Fibroblast of skin of left biceps (primary cell): ENCODE measurements around the gene PLXNA1.

Source experiments
- DNase-seq, 2 experiments: peaks; one replicate each; pipeline ENCODE4 v3.0.0-alpha.2; 2013; ENCODE audit warnings: low read depth in 2 of 2

Gene PLXNA1

DNA sequence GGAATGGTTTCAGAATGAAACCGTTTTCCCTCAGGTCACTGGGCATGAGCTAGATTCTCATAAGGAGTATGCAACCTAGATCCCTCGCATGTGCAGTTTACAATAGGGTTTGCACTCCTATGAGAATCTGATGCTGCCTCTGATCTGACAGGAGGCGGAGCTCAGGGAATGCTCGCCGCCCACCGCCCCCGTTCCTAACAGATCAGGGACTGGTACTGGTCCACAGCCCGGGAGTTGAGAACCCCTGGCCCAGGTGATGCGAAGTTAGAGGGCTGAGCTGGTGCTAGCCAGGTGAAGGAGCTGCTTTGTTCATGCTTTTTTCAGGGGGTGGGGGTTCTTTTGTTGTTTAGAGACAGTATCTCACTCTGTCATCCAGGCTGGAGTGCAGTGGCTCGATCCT lies 15.5 kb upstream of the PLXNA1 start:
- no peak for DNase-seq

DNA sequence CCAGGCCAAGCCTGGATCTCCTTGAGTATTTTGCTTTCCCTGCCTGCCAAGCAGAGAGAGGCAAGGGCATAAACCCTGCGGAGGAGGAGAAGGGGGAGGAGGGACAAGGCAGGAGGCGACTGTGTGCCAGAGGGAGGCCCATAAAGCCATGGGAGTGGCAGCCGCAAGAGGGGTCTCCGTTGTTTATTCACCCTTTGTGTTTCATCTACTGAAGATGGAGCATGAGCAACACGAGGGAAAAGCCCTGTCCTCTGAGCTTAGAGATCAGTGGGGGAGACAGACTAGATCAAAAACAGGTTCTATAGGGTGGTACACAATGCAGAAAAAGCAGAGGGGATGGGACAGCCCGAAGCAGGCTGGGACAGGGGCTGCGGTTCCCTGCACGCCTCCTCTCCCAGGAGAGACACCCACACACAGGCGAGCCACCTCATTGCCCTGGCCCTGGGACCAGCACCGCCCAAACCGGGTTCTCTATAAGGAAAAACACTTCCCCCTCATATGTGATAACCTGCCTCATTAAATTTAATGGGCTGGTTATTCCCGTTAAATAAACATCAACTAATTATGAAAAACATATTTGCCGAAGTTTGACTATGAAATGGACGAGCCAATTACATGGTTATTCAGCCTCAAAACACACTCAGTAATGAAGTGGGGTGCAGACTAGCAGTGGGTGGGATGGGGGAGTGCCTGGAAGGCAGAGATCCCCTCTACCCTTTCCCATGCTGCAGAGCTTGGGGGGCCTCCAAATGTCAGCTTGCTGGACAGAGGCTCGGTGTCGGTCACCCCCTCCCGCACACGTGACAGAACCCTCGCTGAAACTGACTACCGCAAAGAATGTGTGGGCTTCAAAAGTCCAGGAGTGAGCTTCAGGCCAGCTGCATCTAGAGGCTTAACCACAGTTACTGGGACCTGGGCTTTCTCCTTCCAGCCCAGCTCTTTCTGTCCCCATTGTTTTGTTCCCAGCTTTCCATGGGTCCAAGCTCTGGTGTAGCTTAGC lies 14.2 kb upstream of the PLXNA1 start:
- no peak for DNase-seq

DNA sequence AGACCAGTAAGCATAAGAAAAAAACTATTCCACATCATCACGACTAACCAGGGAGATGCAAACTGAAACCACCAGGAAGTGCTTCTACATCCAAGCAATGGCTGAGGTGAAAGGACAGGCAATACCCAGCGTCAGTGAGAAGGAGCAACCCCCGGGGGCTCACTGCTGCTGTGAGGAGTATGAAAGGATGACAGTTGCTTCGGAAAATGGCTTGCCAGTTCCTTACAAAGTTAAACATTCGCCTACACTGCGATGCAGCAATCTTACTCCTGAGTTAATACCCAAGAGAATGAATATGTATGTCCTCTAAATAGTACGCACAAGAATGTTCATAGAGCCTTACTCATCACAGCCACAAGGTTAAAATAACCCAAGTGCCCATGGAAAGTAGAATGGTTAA lies 13.3 kb upstream of the PLXNA1 start:
- no peak for DNase-seq

DNA sequence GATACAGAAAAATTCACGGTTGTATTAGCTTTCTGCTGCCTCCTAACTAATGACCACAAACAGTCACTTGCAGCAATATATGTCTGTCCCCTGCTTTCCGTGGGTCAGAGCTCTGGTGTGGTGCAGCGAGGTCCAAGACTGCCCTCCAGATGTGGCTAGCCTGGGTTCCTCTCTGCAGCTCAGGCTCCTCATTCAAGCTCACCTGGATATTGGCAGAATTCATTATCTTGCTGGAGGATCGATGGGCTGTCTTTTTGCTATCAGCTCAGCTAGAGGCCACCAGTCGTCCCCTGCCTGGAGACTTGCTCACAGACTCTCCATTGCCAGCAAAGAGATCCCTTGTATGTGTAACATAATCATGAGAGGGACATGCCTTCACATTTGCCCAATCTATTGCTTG lies 12.8 kb upstream of the PLXNA1 start:
- no peak for DNase-seq

DNA sequence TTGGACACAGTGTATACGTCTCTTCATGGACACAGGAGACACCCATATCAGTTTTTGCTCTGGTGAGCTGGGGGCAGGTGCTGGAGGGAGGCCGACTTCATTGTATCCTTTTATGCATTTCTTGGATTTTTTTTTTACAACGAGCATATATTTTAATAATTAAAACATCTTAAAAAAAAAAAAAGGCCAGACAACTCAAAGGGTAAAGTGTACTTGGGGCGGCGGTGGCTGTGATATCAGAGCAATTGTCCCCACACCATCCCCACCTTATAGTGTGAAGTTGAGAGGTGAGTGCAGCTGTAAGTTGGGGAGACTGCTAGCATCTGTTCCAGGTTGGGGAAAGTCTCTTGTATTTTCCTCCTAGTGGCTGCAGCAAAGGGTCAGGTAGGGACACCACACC lies 12.0 kb upstream of the PLXNA1 start:
- no peak for DNase-seq

DNA sequence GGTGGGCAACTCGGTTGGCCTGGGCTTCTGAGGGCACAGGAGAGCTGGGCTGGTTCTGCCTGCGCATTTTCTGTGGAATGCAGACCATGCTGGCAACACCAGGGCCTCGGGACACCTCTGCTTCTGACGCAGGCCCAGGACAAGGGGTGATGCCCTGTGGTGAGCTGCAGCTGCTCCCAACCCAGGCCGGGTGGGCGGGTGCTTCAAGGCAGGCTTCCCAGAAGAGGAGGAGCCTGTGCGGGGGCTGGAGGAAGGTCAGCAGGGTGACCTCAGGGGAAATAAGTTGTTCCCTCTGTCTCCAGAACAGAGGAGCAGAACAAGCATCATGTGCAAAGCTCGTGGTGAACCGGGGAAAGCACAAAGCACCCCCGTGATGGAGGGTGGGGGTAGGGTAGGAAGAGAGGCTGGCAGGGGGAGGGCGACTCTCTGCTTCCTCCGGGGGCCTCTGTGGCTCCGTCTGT lies 11.0 kb upstream of the PLXNA1 start:
- DNase-seq, result no peak

DNA sequence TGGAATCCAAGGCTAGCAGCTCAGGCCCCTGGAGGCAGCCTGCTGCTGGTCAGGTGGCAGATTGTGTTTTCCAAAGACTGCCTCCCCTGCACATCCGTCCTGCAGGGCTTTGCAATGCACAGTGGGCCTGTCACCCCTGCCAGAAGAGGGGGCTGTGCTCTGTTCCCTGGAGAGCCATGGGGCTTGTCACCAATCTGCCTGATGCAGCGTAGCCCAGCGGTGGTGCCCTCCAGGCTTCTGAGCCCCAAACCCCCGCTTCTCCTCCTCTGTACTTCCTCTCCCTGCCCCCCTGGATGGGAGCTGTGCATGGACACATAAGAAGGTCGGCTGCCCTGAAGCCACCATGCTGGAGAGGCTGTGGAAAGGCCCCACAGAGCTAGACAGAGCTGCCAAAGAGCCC lies 10.0 kb upstream of the PLXNA1 start:
- no peak for DNase-seq

DNA sequence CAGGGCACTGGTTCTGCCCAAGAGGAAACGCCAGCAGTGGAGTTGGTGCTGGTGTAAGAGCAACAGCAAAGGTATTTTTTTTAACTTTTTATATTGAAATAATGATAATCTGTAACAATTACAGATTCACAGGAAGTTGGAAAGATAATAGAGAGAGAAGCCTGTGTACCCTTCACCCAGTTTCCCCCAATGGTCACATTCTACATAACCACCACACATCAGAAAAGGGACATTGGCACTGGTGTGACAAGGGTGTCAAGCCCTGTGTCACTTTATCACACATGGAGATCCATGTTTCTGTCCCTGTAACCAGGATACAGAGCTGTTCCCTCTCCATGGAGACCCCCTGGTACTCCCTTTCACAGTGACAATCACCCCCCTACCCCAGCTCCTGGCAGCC lies 9.1 kb upstream of the PLXNA1 start:
- no peak for DNase-seq

DNA sequence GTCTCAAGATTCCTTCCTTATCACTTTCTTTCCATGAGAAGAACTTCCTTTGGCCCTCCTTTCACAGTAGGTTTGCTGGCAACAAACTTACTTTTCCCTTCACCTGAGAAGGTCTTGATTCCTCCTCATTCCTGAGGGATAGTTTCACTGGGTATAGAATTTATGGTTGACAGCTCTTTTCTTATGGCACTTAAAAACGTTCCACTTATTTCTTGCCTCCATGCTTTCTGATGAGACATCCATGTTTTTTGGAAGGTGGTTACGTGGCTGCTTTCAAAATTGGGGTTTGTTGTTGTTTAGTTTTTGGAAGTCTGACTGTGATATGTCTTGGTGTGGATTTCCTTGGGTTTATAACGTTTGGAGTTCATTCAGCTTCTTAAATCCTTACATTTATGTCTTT lies 8.2 kb upstream of the PLXNA1 start:
- DNase-seq, result no peak

- no peak for DNase-seq
Observed at GRCh38 chr3:126976906-126977305, 6.0 kb upstream of the PLXNA1 start.

DNA sequence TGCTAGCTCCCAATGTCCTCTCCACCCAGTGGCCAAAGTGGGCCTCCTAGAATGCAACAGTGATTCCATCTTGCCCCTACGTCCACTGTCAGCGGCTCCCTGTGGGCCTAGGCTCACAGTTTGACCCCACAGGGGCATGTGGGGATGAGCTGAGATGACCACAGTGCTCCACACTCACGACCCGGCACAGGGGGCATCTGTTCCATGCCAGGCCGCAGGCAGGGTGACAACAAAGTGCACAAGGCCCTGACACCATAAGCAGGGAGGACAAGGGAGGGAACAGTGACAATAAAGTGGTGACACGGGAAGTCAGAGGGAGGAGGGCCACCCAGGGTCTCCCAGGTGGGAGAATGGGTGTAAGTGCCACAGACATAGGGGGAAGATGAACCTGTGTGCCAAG lies 5.1 kb upstream of the PLXNA1 start:
- no peak for DNase-seq

- no peak for DNase-seq
Observed at GRCh38 chr3:126978291-126978690, 4.6 kb upstream of the PLXNA1 start.

DNA sequence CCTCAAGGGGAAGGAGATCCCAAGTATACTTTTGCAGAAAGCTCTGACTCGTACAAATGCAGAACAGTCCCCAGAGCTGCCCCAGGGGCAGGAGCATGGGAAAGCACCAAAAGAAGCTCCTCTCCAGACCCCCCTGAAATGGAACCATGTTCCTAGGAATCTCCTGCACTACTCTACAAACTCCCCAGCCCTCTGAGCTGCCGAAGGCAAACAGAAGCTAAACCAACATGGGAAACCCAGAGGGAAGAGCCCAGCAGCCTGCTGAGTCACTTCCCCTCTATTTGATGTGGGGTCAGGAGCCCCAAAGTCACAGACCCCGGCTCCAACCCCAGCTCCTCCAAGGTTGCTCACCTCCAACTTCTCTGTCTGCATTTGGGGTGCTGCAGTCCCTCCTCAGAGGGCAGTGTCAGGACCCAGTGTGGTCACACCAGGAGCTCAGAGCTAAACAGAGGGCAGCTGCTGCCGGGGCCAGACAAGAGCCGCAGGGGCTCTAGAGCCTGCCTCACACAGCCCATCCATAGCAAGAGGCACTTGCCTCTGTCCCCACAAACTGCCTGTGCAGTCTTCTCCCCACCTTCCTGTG lies 3.8 kb upstream of the PLXNA1 start:
- DNase-seq, result no peak

GRCh38 chr3:126980266-126980811 lies 2.6 kb upstream of the PLXNA1 start:
- DNase-seq, result no peak

- no peak for DNase-seq
Observed at GRCh38 chr3:126982126-126982470, 817 bp upstream of the PLXNA1 start.

- no peak for DNase-seq
Observed at GRCh38 chr3:126983276-126983652, 349 bp downstream of the PLXNA1 start.

DNA sequence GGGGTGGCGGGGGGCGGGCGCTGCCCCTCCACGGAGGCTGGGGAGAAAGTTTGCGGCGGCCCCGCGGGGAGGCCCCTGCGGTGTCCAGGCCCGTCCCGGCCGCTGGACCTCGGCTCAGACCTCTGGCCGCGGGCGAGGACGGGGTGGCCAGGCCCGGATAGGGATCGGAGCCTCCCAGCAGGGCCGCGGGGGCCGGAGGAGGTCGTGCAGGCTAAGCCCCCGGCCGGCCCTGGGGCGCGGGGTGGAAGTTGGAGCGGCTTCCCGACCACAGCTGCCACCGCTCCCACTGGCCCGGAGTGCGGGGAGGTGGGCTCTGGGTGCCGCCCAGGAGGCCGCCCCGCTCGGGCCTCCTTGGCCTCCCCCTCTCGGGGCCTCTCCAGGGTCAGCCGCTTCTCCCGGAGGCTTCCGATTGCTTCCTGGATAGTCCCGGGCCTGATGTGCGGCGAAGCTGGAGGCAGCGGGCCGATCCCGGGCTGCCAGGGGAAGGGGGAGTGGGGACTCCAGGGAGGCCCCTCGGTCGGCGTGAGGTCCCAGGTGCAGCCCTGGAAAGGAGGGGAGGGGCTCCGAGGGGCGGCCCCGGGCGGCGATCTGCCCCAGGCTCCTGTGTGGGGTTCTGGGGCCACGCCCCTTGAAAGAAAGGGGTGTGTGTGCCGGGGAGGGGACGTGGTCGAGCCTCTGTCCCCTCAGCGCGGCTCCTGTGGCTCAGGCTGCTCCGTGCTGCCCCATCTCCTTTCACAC lies 907 bp downstream of the PLXNA1 start:
- no peak for DNase-seq

DNA sequence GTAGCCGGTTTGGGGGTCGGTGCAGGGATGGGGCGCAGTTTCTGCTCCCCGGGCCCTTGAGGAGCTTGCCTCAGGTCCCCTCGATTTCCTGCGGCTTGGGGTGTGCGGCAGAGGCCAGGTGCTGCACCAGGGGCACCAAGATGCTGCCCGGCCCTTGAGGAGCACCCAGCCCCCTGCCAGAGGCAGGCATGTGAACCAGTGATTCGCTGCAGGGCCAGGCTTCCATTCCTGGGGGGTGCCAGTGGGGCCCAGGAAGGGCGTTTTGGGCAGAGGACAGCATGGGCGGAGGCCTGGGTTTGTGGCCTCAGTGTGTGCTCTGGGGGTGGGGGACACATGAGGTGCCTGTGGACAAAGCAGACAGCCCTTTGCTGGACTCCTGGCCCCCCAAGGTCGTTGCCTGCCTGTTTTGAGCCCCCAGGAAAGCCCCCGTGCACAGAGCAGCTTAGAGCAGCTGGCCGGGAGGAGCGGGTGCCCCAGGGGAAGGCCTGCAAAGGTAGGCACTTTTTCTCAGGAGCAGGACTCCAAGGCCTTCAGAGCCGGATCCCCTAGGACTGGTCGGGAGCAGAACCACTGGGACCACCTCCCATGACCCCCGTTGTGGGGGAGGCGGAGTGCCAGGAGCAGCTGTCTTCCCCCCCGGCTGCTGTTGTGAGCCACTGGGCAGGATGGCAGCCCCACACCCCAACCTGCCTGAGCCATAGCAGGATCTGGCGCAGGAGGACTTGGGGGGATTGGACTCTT lies 1.6 kb downstream of the PLXNA1 start:
- no peak for DNase-seq

GRCh38 chr3:126985132-126985985 lies 2.4 kb downstream of the PLXNA1 start:
- DNase-seq, result no peak

DNA sequence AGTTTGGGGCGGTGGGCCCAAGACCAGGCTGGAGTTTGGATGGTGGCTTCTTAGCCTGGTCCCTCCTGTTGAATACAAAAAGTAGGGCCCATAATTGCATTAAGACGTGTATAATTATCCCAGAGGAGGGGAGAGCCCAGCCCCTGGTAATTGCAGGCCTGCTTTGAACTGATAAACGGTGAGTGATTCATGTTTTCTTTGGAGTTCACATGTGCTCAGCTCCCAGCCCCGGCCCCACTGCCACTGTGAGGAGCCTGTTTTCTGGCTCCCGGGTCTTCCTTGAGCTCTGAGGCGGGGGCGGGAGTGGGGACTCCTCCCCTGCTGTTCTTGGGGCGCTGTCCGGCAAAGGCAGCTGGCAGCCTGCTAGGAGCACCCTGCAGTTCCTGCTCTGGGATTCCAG lies 3.1 kb downstream of the PLXNA1 start:
- DNase-seq, result no peak

- no peak for DNase-seq
Observed at GRCh38 chr3:126987129-126987528, 4.2 kb downstream of the PLXNA1 start.
